GM18873 (cell line): ENCODE measurements around the gene ARID2.

ENCODE experiments used
- ATAC-seq: cut with Tn5 transposase; IDR thresholded peaks from one replicate; pipeline ENCODE4 v1.9.1; 2021; ENCODE audit warnings: mild to moderate bottlenecking, moderate library complexity, moderate number of reproducible peaks; ENCODE audit not compliant: unreplicated experiment, low FRiP score

The ARID2 gene

GRCh38 chr12:45713078-45713477 is 16.4 kb upstream of the ARID2 start:
- ATAC-seq: no peak

- no peak for ATAC-seq
Observed at GRCh38 chr12:45718306-45718705, 11.2 kb upstream of the ARID2 start.

DNA sequence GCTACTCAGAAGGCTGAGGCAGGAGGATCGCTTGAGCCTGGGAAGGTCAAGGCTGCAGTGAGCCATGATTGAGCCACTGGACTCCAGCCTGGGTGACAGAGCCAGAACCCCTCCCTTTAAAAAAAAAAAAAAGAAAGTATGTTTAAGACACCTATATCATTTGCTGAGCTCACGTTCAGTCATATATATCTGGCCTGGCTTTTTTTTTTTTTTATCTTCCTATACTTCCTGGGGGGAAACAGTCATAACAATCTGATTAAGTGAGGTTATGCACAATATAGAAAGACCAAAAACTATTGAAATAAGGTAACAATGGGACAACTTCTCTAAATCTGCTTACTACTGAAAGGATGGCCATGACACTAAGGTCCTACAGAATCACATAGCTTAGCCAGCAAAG is 9.4 kb upstream of the ARID2 start:
- no peak for ATAC-seq

GRCh38 chr12:45721369-45721768 is 8.1 kb upstream of the ARID2 start:
- ATAC-seq: no peak

DNA sequence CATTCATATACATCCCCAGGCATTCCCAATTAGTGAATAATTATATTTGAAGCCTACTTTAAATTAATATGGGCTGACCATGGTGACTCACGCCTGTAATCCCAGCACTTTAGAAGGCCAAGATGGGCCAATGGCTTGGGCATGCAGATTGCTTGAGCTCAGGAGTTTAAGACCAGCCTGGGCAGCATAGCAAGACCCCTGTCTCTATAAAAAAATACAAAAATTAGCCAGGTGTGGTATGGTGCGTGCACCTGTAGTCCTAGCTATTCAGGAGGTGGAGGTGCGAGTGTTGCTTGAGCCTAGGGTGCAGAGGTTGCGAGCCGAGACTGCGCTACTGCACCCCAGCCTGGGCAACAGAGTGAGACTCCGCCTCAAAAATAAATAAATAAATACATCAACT is 7.6 kb upstream of the ARID2 start:
- no peak for ATAC-seq

- ATAC-seq: no peak
Observed at GRCh38 chr12:45725631-45726602, 3.6 kb upstream of the ARID2 start.

- no peak for ATAC-seq
Observed at GRCh38 chr12:45726603-45727300, 2.8 kb upstream of the ARID2 start.

- ATAC-seq: peak; percentile 62
Observed at GRCh38 chr12:45727301-45727979, 2.1 kb upstream of the ARID2 start.

DNA sequence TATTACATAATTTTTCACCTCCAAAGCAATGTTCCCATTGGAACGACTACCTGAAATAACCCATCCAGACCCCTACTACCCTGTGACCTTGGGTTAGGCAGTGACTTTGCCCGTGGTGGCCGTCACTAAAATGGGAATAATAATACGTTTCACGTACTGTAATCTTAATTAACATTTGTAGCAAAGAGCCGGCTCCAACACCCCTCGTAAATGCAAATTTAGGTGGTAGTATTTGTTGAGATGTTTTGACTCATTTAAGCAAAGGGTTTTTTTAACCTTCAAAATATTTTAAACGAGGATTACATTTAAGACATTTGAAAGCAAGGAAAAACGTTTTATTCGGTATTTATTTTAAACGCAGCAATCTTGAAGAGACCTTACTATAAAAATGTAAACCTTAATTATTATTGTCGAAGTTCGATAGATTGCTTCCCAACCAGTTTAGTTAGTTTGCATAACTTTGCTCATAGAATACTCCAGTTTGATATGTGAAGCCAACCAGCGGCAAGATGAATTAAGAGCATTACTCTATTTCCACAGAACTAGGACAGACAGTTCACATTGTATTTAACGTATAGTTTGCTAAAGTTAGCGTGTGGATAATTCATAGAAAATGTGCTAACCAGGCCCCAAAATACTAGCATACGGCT is 1.4 kb upstream of the ARID2 start:
- ATAC-seq: peak; percentile 0

DNA sequence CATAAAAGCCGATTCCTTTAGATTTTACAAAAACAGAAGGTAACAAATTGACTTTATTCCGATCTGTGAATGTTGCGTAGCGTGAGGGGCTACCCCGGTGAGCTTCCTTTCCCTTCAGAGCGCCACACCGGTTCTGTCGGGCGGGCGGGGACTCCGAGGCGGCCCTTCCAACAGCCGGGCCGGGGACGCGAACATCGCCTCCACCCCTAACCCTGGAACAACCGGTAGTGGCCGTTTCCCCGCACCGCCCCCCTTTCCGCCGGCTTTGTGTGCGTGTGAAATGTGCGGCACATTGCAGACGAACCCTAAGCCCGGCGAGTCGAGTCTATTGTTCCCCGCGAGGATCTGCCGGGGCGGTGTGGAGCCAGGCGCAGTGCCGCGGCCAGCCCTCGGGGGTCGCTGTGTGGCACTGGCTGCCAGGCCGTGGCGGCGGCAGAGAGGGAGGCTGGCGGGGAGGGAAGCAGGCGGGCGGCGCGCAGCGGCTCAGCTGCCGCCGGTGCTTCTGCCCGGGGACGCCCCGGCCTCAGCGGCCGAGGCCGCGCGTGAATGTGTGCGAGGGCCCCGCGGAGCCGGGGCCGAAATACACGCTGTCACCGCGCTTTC is 775 bp upstream of the ARID2 start:
- ATAC-seq: peak; percentile 48

DNA sequence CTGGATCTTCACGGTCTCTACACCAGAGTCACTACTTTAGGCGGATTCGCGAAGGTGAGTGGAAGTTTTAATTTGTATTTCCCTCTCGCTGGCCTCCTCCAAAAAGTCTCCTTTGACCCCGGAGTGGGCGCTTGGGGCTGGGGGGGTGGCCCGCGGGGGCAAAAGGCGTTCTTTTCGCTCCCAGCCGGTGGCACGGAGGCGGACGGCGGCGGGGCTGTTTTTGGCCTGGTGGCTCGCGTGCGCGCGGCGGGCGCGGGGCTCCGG is 510 bp downstream of the ARID2 start:
- ATAC-seq: no peak

GRCh38 chr12:45730348-45731189 is 1.1 kb downstream of the ARID2 start:
- no peak for ATAC-seq

DNA sequence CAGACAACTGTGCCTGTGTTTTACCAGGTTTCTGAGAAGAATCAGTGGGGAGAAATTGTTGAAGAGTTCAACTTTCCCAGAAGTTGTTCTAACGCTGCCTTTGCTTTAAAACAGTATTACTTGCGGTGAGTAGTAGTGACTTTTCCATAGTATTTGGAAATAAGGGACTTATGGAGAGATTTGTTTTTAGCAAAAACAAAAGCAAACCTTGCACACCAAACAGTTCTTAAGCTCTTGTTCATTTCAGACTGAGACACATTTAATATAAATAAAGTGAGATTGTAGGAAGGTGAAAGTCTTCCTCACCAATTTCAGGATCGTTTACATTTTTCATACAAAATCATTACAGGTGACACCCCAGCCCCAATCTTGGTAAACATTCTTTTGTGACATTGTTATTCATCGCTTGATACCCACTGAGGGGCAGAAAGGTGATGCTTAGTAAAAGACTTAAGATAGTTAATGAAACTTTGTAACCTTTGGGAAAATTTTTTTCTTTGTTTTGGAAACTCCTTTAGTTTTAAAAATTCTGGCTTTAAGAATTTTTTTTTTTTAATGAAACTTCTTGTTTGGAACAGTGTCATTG is 1.8 kb downstream of the ARID2 start:
- no peak for ATAC-seq

DNA sequence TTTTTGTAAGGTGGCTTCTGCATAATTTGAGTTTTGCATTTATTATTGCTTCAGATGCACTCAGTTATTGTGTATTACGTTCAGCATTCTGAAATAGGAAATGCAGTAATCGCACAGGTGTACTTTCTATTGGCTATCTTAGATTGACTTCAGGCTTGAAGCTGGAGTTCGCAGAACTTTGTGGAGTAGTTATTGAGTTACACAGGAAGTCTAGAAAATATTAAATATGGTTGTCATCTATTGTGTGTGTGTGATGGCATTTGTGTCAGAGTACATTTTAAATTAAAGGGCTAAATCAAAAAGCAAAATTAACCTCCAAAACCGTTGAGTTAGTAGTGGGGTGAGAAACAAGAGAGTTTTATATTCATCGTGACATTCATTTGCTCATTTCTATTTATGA is 2.7 kb downstream of the ARID2 start:
- ATAC-seq: no peak

- no peak for ATAC-seq
Observed at GRCh38 chr12:45732936-45733335, 3.4 kb downstream of the ARID2 start.

DNA sequence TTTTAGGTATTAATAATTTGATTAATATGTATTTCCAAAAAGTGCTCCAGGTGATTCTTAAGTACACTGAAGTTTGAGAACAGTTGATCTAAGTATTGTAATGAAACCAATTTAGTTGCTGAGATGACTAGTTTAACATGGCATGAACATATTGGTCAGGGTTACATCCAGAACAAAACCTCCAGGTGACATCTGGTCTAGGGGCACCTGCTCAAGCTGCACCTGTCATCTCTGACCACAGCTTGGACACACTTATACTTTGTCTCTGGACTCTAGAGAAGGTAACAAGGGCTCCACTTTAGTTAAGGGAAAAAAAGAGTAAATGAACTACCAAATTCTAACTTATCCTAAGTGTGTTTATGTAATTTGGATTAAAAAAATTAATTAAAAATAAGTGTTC is 8.1 kb downstream of the ARID2 start:
- ATAC-seq: no peak

- ATAC-seq: no peak
Observed at GRCh38 chr12:45742590-45742989, 13.1 kb downstream of the ARID2 start.

- no peak for ATAC-seq
Observed at GRCh38 chr12:45743247-45743646, 13.7 kb downstream of the ARID2 start.

DNA sequence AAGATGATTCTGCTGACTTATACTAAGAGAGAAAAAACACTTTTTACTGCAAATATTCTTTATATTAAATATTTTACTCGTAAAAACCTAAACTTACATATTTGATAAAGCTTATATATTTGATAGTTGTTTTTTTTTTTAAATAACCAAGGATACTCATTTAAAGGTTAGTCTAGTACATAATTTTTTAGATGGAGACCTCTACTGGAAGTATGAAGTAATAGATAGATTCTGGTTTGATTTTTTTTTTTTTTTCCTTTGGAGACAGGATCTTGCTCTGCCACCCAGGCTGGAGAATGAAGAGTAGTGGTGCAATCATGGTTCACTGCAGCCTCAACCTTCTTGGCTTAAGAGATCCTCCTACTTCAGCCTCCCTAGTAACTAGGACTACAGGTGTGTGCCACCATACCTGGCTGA is 16.4 kb downstream of the ARID2 start:
- ATAC-seq: no peak
